H1 (cell line): Measurements from ENCODE around the gene PHLPP1.

Source experiments
- BRCA1 ChIP-seq: IDR thresholded peaks from 2 replicates; pipeline ENCODE4 v1.6.1; 2012; ENCODE audit warnings: low read depth, low read length, improper control_type of control experiment
- CHD2 ChIP-seq: IDR thresholded peaks from 2 replicates; pipeline ENCODE4 v1.6.1; 2012; ENCODE audit warnings: low read length, improper control_type of control experiment
- CTCF ChIP-seq, 3 experiments: IDR thresholded peaks; 1 replicate in 2 of 3; 2 replicates in 1 of 3; pipeline versions ENCODE4 v1.5.1 to v1.6.1; 2011; ENCODE audit warnings: low read length in 3 of 3, mild to moderate bottlenecking in 3 of 3, inconsistent platforms in 2 of 3, low read depth in 1 of 3, moderate library complexity in 1 of 3; ENCODE audit not compliant: insufficient read depth in 1 of 3; ENCODE audit errors: control extremely low read depth in 1 of 3
- GTF2F1 ChIP-seq: IDR thresholded peaks from 2 replicates; pipeline ENCODE4 v1.6.1; 2012; ENCODE audit warnings: low read depth, low read length, improper control_type of control experiment, borderline replicate concordance
- KDM1A ChIP-seq: fragments of 200-600, 300-600 bp; sonication (generic); IDR thresholded peaks from 2 replicates; pipeline ENCODE4 v1.7.1; 2016; ENCODE audit warnings: mild to moderate bottlenecking, low read length, borderline replicate concordance
- MAFK ChIP-seq: IDR thresholded peaks from 2 replicates; pipeline ENCODE4 v1.6.1; 2012; ENCODE audit warnings: low read depth, mild to moderate bottlenecking, improper control_type of control experiment, low read length
- POLR2A ChIP-seq, 2 experiments: IDR thresholded peaks; 1 replicate in 1 of 2; 2 replicates in 1 of 2; pipeline ENCODE4 v1.6.1; 2011; ENCODE audit warnings: low read depth in 2 of 2, low read length in 2 of 2, mild to moderate bottlenecking in 2 of 2; ENCODE audit errors: control extremely low read depth in 1 of 2
- TAF1 ChIP-seq: IDR thresholded peaks from 2 replicates; pipeline ENCODE4 v1.6.1; 2011; ENCODE audit warnings: mild to moderate bottlenecking, low read depth, low read length
- TF ChIP-seq, protein P1 (sequence below): IDR thresholded peaks from 2 replicates; pipeline ENCODE4 v1.6.1; 2012; ENCODE audit warnings: low read length, inconsistent platforms

GRCh38 chr18:62710417-62710816, 4.9 kb upstream of the PHLPP1 start:
- TF ChIP-seq CTCF (IDR thresholded peaks at IDR 0.05; ENCODE audit: control extremely low read depth in 1 of 3, insufficient read depth in 1 of 3, low read depth in 1 of 3, low read length in 3 of 3) (no peak), POLR2A (IDR thresholded peaks at IDR 0.05; ENCODE audit: control extremely low read depth in 1 of 2, low read depth in 2 of 2, low read length in 2 of 2) (no peak), TAF1 (no peak), GTF2F1 (no peak), MAFK (no peak), CHD2 (no peak), KDM1A (no peak), BRCA1 (no peak)
- TF ChIP-seq, protein P1, sequence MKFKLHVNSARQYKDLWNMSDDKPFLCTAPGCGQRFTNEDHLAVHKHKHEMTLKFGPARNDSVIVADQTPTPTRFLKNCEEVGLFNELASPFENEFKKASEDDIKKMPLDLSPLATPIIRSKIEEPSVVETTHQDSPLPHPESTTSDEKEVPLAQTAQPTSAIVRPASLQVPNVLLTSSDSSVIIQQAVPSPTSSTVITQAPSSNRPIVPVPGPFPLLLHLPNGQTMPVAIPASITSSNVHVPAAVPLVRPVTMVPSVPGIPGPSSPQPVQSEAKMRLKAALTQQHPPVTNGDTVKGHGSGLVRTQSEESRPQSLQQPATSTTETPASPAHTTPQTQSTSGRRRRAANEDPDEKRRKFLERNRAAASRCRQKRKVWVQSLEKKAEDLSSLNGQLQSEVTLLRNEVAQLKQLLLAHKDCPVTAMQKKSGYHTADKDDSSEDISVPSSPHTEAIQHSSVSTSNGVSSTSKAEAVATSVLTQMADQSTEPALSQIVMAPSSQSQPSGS = no peak
